Myocyte (in vitro differentiated cells): ENCODE data around the gene KLHDC10. TPM values are rescaled to one million over a fixed set of nuclear protein-coding genes. Genes with fewer than 3 reads are reported as not detected.
A peak's percentile ranks its signal among the peaks of the same experiment; 100 is the strongest.
"Not testable (repeated sequence)": the region's sequence is repeated elsewhere in the genome, so short reads cannot be mapped to it uniquely, and the experiment has no call there.

Experiments
- DNase-seq: peaks from one replicate; pipeline ENCODE4 v3.0.0-alpha.2; 2012; ENCODE audit warnings: low read depth
- total RNA-seq: library from RNA; depleted of rRNA; stranded (reverse); fragments of >200 nt; gene quantifications from 2 replicates; pipeline ENCODE4 v1.2.3, GENCODE V29; 2014

KLHDC10 gene
- total RNA-seq, 1 donor from 2014 or later: 44.8 TPM

- DNase-seq: no peak
These were observed 44.4 kb downstream of the KLHDC10 start for GRCh38 chr7:130114776-130115175.

DNA sequence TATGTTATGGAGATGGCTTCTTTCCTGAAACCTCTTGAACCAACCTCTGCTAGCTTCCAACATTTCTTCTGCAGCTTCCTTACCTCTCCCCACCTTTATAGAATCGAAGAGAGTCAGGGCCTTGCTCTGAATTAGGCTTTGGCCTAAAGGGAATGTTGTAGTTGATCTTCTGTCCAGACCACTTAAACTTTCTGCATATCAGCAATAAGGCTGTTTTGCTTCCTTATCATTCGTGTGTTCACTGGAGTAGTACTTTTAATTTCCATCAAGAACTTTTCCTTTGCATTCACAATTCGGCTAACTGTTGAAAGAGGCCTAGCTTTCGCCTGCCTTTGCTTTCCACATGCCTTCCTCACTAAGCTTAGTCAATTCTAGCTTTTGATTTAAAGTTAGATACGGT is 48.0 kb downstream of the KLHDC10 start:
- DNase-seq: no peak

GRCh38 chr7:130118801-130119200 is 48.5 kb downstream of the KLHDC10 start:
- no peak for DNase-seq

GRCh38 chr7:130123501-130123900 is 53.2 kb downstream of the KLHDC10 start:
- DNase-seq: no peak

- DNase-seq: no peak
These were observed 54.4 kb downstream of the KLHDC10 start for GRCh38 chr7:130124711-130125110.

DNA sequence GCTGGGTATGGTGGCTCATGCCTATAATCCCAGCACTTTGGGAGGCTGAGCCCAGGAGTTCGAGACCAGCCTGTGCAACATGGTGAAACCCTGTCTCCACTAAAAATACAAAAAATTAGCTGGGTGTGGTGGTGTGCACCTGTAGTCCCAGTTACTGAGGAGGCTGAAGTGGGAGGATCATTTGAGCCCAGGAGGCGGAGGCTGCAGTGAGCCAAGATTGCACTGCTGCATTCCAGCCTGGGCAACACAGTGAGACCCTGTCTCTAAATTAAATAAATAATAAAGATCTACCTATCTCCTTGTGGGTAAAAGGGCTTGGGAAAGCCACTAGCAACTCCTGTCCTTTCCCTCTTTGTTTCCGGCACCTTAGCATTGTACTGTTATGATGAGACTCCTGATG is 56.5 kb downstream of the KLHDC10 start:
- DNase-seq: not testable (repeated sequence)

GRCh38 chr7:130127404-130127803 is 57.1 kb downstream of the KLHDC10 start:
- DNase-seq: no peak

GRCh38 chr7:130127821-130128317 is 57.5 kb downstream of the KLHDC10 start:
- no peak for DNase-seq

GRCh38 chr7:130129011-130129411 is 58.7 kb downstream of the KLHDC10 start:
- DNase-seq: no peak

GRCh38 chr7:130131191-130131834 is 61.0 kb downstream of the KLHDC10 start:
- no peak for DNase-seq

GRCh38 chr7:130131964-130132875 is 61.9 kb downstream of the KLHDC10 start:
- DNase-seq: no peak

DNA sequence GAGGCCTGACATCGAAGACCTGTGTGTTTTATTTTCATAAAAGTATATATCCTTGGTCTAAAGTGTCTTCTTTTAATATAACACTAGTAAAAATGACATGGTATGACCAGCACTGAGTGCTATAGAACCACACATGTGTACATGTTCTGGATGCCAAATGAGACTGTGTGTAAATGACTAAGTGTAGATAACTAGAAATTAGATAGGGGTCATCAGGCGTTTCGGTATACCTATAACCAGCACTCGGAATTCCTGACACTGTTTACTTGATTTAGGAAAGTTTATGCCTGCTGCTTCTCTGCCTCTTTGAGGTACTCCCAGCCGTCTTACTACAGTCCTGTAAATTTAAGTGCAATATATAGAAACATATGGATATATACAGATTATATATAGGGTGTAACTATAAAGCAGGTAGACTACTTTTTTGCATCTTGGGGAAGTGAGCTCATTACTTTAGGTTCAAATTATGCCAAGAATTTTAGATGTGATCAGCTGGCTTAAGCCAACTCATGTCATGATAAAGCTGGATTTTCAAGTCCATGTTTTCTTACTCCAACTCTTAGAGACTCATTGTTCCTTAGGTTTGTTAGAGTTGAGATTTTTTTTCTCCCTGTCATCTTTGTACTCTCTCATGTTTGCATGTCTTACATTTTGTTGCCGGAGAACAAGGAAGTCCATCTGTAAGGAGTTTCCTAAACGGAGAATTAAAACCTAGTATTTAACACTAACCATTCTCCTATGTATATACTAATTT is 62.9 kb downstream of the KLHDC10 start:
- no peak for DNase-seq

DNA sequence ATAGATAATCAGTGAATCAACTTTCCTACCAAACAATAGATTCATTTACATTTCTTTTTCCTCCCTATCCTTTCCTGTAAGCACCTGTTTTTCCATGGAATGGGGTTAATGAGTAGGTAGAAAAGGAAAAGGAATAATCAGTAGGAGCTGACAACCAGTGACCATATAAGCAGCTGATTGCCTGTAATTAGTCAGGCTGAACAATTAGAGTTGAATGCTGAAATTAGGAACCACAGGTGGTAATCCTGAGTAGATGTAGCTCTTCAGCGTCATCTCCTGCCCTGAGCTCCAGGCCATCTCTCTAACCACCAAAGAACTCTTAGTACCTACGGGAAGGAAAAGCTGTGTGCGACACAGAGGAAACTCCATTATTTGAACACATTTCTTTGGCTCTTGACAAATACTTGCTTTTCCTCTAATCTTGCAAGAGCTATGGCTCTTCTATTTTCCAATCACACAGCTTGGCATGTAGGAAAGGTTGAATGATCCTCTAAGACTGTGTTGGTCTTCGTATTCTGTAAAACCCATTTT is 63.8 kb downstream of the KLHDC10 start:
- no peak for DNase-seq

DNA sequence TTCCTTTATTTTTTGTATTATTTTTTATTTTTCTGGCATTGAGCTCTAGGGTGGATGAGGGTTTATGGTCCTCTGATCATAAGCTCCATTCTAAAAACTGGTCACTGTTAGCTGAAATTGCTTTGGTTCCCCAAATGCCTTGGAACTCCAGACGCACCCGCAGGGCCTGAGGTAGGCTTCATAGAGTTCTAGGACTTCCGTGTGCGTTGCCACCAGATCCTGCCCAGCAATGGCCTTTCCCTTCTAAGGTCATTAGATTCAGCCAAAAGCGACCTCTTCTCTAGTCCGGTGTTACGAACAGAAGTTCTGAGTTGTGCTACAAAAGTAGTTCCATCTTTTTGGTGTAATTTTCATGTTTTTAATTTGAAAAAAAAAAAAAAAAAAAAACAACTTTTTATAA is 64.4 kb downstream of the KLHDC10 start:
- no peak for DNase-seq

DNA sequence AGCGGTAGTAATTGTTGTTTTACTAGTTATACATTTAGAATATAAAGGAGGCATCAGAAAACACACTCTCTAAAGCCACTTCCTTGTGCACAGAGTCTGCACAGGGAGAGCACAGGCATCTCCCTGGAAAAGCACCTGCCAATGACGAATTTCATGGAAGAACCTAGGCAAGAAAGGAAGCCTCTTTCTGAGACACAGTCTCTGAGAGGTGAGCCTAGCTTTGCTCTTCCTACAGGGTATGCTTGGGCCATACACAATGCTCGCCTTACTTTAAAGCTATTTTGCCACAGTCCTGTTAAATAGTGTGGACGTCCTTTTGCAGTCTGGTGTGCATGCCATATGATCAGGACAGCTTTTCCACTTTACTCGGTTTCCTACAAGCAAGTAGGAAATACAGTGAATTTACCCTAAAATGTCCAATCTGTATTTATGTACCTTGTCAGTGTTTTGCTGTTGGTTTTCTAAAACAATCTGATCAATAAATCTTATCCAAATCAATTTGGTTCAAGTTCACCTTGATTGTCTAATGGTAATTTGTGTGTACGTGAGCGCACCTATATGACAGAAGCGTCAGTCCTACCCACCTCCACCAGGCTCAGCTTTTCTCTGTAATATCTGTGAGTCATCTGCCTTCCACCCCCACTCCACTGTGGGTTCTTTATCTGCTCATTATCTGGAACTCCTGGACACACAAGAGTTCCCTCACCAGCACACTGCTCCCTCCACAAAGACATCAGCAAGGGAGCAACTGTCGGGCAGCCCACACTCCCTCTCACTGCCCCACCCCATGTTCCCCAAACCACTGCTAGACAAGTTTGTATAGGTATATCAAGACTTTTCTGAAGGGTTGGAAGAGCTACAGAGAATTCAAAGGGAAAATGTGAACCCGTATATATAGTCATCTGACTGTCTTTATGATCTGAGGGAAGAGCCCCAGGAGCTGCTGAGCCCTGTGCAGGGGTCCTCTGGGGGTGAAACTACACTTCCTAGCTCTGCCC is 65.2 kb downstream of the KLHDC10 start:
- no peak for DNase-seq

GRCh38 chr7:130136579-130137167 is 66.3 kb downstream of the KLHDC10 start:
- no peak for DNase-seq

GRCh38 chr7:130137207-130137606 is 66.9 kb downstream of the KLHDC10 start:
- no peak for DNase-seq

DNA sequence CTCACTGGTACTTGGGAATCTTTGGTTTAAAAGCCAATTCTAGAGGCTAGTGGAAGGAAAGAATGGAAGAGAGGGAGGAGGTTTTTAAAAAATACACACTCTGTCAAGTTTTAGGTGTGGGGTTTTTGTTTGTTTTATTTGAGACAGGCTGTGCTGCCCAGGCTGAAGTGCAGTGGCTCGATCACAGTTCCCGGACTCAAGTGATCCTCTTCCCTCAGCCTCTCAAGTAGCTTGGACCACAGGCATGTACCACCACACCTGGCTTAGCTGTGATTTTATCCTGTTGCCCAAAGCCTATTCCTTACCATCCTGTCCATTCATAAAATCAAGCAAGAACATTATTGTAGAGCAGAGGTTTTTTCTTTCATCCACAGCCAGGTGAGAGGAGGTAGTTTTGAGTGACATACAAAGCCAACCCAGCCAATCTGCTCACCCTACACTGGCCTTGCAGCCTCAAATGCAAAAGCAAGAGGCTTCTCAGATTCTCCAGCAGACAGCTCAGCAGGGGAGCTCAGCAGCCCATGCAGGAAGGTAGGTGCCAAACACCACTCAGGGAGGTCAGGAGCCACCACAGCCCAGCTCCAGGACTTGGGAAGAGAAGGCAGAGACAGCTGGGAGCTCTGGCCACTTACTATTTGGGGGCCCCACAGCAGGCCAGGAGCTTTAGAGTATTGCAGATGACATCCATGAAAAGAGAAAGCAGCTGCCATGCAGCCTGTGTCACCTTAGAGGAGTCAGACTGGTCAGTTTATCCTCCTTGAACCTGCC is 69.0 kb downstream of the KLHDC10 start:
- peak; percentile 80 for DNase-seq

DNA sequence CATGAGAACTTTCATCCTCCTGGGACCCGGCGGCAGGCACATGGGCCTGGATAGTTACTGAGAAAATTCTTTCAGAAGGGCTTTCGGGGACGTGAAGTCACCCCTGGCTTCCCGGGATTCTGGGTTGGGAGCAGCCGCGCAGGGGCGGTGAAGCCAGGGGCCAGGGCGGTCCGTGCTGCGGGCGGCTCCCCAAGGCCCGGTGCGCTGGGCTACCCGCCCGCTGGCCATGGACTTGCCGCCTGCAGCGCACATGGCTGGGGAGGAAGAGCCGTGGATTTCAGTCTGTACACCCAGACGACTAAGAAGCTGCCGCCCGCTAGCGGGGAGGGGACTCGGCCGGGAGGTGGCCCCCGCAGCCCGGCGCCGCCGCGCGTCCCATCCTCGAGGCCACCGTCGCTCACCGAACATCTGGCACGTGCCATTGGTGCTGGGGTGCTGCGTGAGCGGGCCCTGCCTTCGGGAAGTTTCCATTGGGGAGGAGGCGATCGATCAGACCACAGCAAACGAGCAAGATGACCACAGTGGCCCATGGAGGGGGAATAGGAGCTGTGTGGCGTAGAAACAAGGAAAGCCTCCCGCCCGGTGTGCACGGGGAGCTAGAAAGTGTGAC is 70.3 kb downstream of the KLHDC10 start:
- no peak for DNase-seq
